ENCODE measurements around the gene UCN3. TPM values are rescaled to one million over a fixed set of nuclear protein-coding genes. Genes with fewer than 3 reads are reported as not detected.

UCN3 gene, protein sequence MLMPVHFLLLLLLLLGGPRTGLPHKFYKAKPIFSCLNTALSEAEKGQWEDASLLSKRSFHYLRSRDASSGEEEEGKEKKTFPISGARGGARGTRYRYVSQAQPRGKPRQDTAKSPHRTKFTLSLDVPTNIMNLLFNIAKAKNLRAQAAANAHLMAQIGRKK
- total RNA-seq = not detected in 2 replicates

DNA sequence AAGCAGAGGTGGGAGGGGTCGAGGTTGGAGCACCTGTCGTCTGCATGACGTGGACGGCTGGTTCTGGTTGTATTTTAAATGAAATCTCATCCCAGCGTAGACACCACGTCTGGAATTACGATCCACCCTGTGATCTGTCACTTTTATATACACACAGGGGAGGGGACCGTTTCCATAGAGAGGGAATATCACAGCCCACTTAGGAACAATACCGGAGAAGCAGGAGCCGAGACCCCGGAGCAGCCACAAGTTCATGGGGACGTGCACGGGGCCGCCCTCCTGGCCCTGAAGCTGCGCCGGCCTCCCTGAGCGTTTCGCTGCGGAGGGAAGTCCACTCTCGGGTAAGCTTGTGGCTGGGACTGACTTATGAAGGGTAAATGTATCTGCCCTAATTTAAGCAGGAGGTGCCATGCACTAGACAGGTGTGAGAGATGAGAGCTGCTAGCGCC, at the start of gene UCN3:
Gene UCN3, plus strand, starts transcription at position 77 of the 449 bp plus-strand sequence. CDS start 8,755 bp downstream, outside the sequence.

DNA sequence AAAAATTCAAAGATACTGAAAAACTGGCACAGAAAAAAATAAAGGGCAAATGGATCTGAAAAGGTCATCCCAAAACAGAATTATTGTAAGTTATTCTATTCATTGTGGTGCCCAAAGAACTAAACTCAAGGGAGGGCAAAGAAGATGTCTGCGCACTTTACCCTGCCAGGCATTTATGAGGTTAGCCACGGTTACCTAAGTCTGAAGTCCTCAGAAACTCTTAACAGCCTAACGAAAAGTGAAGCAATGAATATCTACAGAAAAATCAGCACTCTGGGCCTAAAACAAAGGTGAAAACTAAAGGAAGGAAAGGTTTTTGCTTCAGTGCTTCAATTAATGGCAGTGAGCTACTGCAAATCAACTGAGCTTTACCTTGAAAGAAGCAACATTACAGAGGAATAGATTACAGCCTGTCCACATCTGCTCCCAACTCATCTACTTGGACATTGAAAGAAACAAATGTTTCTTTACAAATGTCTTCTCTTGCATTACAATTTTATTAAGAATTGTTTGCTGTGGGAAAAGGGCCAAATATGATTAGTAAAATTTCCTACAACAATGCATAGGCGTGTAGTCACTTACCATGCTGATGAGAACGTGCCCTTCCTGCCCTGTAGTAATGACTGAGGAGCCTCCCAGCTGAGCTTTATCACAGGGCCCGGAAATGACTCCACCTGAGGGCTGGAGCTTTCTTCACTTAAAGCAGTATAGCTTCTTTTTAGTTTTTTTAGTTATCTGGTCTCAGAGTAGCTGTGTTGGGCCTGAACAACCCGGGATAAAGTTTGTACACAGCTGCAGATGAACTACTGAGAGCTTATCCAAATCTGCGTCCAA, 39.7 kb downstream of the UCN3 start, which contains the start of gene TUBAL3:
Gene TUBAL3, minus strand, starts transcription at position 621 of the 834 bp plus-strand sequence. Its CDS starts 36 bp downstream, at position 585.

DNA sequence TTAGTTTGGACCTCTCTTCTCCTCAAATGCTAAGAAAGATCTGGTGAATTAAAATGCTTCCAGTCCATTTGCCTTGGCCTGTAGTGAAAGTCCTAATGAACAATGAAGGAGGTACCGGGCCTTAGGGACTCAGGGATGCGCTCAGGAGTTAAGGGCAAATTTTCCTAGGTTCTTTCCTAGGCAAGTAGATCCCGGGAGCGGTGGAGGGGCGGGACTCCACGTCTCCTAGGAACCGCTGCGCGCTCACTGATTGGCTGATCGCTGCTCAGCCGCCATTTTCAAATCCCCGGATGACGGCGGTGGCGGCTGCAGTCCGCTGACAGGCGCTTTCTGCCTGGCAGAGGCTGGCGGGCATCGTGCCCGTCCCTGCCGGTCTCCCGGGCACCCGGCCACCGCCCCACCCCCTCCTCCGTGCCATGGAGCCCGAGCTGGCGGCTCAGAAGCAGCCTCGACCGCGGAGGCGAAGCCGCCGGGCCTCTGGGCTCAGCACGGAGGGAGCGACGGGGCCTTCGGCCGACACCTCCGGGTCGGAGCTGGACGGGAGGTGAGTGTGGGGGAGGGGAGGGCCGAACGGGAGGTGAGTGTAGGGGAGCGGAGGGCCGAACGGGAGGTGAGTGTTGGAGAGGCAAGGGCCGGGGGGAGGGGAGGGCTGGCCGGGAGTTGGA, 47.6 kb downstream of the UCN3 start, which contains the start of gene NET1:
Gene NET1, plus strand, starts transcription at position 281 of the 665 bp plus-strand sequence. Its CDS starts 136 bp downstream, at position 417.

Other genes starting within 250 kb of the UCN3 start
- not detected in 2 replicates for gene AKR1C8, start 179.8 kb upstream of the UCN3 start, total RNA-seq
- not detected in 2 replicates for gene AKR1C4, start 168.1 kb upstream of the UCN3 start, total RNA-seq
- gene TUBAL3, start 39.9 kb downstream of the UCN3 start, total RNA-seq = 0.19 and 0.35 TPM in 2 replicates
- 195 and 238 TPM in 2 replicates for gene NET1, start 47.6 kb downstream of the UCN3 start, total RNA-seq
- gene CALML5, start 134.6 kb downstream of the UCN3 start, total RNA-seq = 36.7 and 51.7 TPM in 2 replicates
- gene CALML3, start 160.0 kb downstream of the UCN3 start, total RNA-seq = 7.7 and 9.0 TPM in 2 replicates